Gastroesophageal sphincter (tissue), 3 donors: ENCODE data around the gene TMEM165.

Experiments
- EP300 ChIP-seq: sonication (generic); formaldehyde crosslinking; IDR thresholded peaks from one replicate; pipeline ENCODE4 v1.6.1; 2017; ENCODE audit warnings: antibody characterized with exemption, mild to moderate bottlenecking
- POLR2A ChIP-seq, 2 donors: fragments of 450-650 bp; IDR thresholded peaks; one replicate each; pipeline ENCODE4 v1.6.1; 2017; ENCODE audit warnings: antibody characterized with exemption in 2 of 2, mild to moderate bottlenecking in 2 of 2, moderate library complexity in 1 of 2
- POLR2AphosphoS5 ChIP-seq: sonication (generic); formaldehyde crosslinking; IDR thresholded peaks from one replicate; pipeline ENCODE4 v1.6.1; 2017; ENCODE audit warnings: antibody characterized with exemption
- TF ChIP-seq, protein P1 (sequence below), 4 experiments: fragments of 200-600 bp in 2 of 4; fragments of 450-650 bp in 2 of 4; sonication (generic) in 1 of 4; IDR thresholded peaks; one replicate each; pipeline ENCODE4 v1.5.1; 2017 to 2019; ENCODE audit warnings: antibody characterized with exemption in 4 of 4, mild to moderate bottlenecking in 2 of 4, moderate library complexity in 2 of 4

DNA sequence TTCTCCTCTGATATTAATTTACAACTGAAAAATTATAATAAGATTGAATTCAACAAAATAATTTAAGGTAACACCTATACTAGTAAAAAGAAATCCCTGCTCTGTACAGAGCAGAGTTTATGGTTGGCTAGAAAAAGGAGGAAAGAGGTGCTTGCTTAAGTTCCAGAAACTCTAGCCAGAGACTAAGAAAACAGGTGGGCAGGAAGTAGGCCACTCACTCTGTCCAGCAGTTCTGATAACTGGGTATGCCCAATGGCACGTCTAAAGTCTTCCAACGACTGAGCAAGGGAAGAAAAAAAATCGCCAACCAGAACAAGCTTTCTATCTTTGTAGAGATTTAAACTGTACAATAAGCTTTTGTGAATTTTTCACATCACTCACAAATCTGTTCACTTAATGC lies 42.1 kb downstream of the TMEM165 start:
- TF ChIP-seq, protein P1, sequence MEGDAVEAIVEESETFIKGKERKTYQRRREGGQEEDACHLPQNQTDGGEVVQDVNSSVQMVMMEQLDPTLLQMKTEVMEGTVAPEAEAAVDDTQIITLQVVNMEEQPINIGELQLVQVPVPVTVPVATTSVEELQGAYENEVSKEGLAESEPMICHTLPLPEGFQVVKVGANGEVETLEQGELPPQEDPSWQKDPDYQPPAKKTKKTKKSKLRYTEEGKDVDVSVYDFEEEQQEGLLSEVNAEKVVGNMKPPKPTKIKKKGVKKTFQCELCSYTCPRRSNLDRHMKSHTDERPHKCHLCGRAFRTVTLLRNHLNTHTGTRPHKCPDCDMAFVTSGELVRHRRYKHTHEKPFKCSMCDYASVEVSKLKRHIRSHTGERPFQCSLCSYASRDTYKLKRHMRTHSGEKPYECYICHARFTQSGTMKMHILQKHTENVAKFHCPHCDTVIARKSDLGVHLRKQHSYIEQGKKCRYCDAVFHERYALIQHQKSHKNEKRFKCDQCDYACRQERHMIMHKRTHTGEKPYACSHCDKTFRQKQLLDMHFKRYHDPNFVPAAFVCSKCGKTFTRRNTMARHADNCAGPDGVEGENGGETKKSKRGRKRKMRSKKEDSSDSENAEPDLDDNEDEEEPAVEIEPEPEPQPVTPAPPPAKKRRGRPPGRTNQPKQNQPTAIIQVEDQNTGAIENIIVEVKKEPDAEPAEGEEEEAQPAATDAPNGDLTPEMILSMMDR (IDR thresholded peaks at IDR 0.05) = no peak
- TF ChIP-seq POLR2AphosphoS5 (no peak), POLR2A (IDR thresholded peaks at IDR 0.05) (no peak), EP300 (no peak)
